Fibroblast of the aortic adventitia (primary cell): Measurements from ENCODE around the gene C4BPA. TPM values are rescaled to one million over a fixed set of nuclear protein-coding genes. Genes with fewer than 3 reads are reported as not detected.

Experiments used
- DNase-seq: peaks from one replicate; pipeline ENCODE4 v3.0.0-alpha.2; 2010; ENCODE audit warnings: low read depth
- H3K4me3 ChIP-seq: 2 replicates; pipeline ENCODE4 v1.5.1; 2011; ENCODE audit warnings: low read depth, mild to moderate bottlenecking, control low read depth, low read length, moderate library complexity
- CTCF ChIP-seq: IDR thresholded peaks from 2 replicates; pipeline ENCODE4 v1.5.1; 2011; ENCODE audit warnings: mild to moderate bottlenecking, low read length, control low read depth, inconsistent platforms; ENCODE audit not compliant: insufficient read depth
- total RNA-seq: library from RNA; depleted of rRNA; stranded (reverse); fragments of >200 nt; gene quantifications from 2 replicates; pipeline ENCODE4 v1.2.3, GENCODE V29; 2012; ENCODE audit warnings: low replicate concordance

C4BPA gene
- total RNA-seq, 1 donor = not detected

GRCh38 chr1:207089627-207090355 is 14.2 kb upstream of the C4BPA start:
- no peak for TF ChIP-seq CTCF
- DNase-seq = no peak
- H3K4me3 ChIP-seq = no peak overlapping the region

- no peak for TF ChIP-seq CTCF
- no peak for DNase-seq
- no peak overlapping the region for H3K4me3 ChIP-seq
These were observed 12.7 kb upstream of the C4BPA start for GRCh38 chr1:207091200-207091908.

GRCh38 chr1:207093944-207094343 is 10.1 kb upstream of the C4BPA start:
- no peak for DNase-seq
- H3K4me3 ChIP-seq = no peak overlapping the region
- no peak for TF ChIP-seq CTCF

- DNase-seq = no peak
- H3K4me3 ChIP-seq = no peak overlapping the region
- no peak for TF ChIP-seq CTCF
These were observed 6.1 kb upstream of the C4BPA start for GRCh38 chr1:207097871-207098324.

- no peak for TF ChIP-seq CTCF
- no peak overlapping the region for H3K4me3 ChIP-seq
- DNase-seq = no peak
These were observed 2.3 kb upstream of the C4BPA start for GRCh38 chr1:207101720-207102119.

- H3K4me3 ChIP-seq = no peak overlapping the region
- TF ChIP-seq CTCF = no peak
- no peak for DNase-seq
These were observed 1.9 kb upstream of the C4BPA start for GRCh38 chr1:207102146-207102545.
